Suprapubic skin (tissue), 4 donors: ENCODE measurements around the gene UGT1A7. TPM values are rescaled to one million over a fixed set of nuclear protein-coding genes. Genes with fewer than 3 reads are reported as not detected.

ENCODE experiments used
- DNase-seq, 2 donors: peaks; one replicate each; pipeline ENCODE4 v3.0.0-alpha.2; 2019; ENCODE audit warnings: low spot score in 2 of 2
- H3K27ac ChIP-seq: fragments of 200-600 bp; sonication (generic); one replicate; pipeline ENCODE4 v1.5.1; 2019
- H3K27me3 ChIP-seq: fragments of 200-600 bp; sonication (generic); one replicate; pipeline ENCODE4 v1.5.1; 2019
- H3K36me3 ChIP-seq: fragments of 200-600 bp; sonication (generic); one replicate; pipeline ENCODE4 v1.5.1; 2019
- H3K4me1 ChIP-seq: fragments of 200-600 bp; sonication (generic); one replicate; pipeline ENCODE4 v1.5.1; 2019
- H3K4me3 ChIP-seq: fragments of 200-600 bp; sonication (generic); one replicate; pipeline ENCODE4 v1.5.1; 2019; ENCODE audit warnings: mild to moderate bottlenecking
- H3K9me3 ChIP-seq: fragments of 200-600 bp; sonication (generic); one replicate; pipeline ENCODE4 v1.5.1; 2019
- EP300 ChIP-seq: sonication (generic); formaldehyde crosslinking; IDR thresholded peaks from one replicate; pipeline ENCODE4 v1.6.1; 2017; ENCODE audit warnings: antibody characterized with exemption
- POLR2A ChIP-seq, 2 donors: fragments of 450-650 bp; IDR thresholded peaks; one replicate each; pipeline ENCODE4 v1.6.1; 2017; ENCODE audit warnings: antibody characterized with exemption in 2 of 2, mild to moderate bottlenecking in 2 of 2, moderate library complexity in 2 of 2
- POLR2AphosphoS5 ChIP-seq, 3 donors: sonication (generic); formaldehyde crosslinking; IDR thresholded peaks; one replicate each; pipeline ENCODE4 v1.6.1; 2017; ENCODE audit warnings: antibody characterized with exemption in 3 of 3
- WGBS: methylation state at CpG from one replicate; pipeline ENCODE4 v1.1.5; 2018; 5-methylcytosine and 5-hydroxymethylcytosine counted together
- total RNA-seq, 4 donors: library from RNA; depleted of rRNA; stranded (reverse); fragments of >200 nt; gene quantifications; one replicate each; pipeline ENCODE4 v1.1.0, GENCODE V29; 2016
- TF ChIP-seq, protein P1 (sequence below), 2 donors: fragments of 200-600 bp in 1 of 2; fragments of 450-650 bp in 1 of 2; sonication (generic) in 1 of 2; IDR thresholded peaks; one replicate each; pipeline ENCODE4 v1.5.1; 2016 to 2019; ENCODE audit warnings: antibody characterized with exemption in 2 of 2, mild to moderate bottlenecking in 1 of 2, moderate library complexity in 1 of 2

The UGT1A7 gene
- total RNA-seq, 4 donors from 2014 or later: 1.3 to 8.0 (median 2.2) TPM

GRCh38 chr2:233764264-233764663, 82.6 kb downstream of the UGT1A7 start:
- H3K4me3 ChIP-seq: no peak overlapping the region
- no peak for DNase-seq
- no peaks in the 10 kb centered on the region for H3K27me3 ChIP-seq
- no peaks in the 10 kb centered on the region for H3K4me1 ChIP-seq
- 73% methylated on average over 7 of the region's 7 CpGs for WGBS
- H3K27ac ChIP-seq: no peak overlapping the region
- TF ChIP-seq POLR2A (IDR thresholded peaks at IDR 0.05): no peak
- TF ChIP-seq, protein P1, sequence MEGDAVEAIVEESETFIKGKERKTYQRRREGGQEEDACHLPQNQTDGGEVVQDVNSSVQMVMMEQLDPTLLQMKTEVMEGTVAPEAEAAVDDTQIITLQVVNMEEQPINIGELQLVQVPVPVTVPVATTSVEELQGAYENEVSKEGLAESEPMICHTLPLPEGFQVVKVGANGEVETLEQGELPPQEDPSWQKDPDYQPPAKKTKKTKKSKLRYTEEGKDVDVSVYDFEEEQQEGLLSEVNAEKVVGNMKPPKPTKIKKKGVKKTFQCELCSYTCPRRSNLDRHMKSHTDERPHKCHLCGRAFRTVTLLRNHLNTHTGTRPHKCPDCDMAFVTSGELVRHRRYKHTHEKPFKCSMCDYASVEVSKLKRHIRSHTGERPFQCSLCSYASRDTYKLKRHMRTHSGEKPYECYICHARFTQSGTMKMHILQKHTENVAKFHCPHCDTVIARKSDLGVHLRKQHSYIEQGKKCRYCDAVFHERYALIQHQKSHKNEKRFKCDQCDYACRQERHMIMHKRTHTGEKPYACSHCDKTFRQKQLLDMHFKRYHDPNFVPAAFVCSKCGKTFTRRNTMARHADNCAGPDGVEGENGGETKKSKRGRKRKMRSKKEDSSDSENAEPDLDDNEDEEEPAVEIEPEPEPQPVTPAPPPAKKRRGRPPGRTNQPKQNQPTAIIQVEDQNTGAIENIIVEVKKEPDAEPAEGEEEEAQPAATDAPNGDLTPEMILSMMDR (IDR thresholded peaks at IDR 0.05): no peak
- TF ChIP-seq EP300: no peak
- TF ChIP-seq POLR2AphosphoS5 (IDR thresholded peaks at IDR 0.05): no peak
- H3K9me3 ChIP-seq: no peaks in the 10 kb centered on the region
- H3K36me3 ChIP-seq: no peaks in the 10 kb centered on the region

DNA sequence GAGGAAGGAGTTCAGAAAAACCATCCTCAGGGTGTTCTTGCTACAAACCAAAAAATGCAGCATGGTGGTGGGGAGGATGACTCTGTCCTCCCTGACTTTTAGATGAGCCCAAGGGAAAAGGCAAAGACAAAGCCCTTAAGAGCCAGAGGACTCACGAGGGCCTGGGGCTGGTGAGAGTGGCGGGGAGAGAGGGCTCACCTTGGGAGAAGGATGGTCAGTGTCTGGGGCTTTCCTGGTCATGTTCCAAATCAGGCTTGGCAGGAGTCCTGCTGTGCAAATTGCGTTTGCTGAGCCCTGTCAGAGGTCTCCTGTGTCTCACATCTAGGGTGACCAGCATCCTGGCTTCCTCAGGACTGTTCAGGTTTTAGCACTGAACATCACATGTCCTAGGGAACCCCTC, 83.1 kb downstream of the UGT1A7 start:
- no peaks in the 10 kb centered on the region for H3K36me3 ChIP-seq
- no peaks in the 10 kb centered on the region for H3K9me3 ChIP-seq
- no peak overlapping the region for H3K27ac ChIP-seq
- no peaks in the 10 kb centered on the region for H3K27me3 ChIP-seq
- H3K4me1 ChIP-seq: no peaks in the 10 kb centered on the region
- no peak for DNase-seq
- H3K4me3 ChIP-seq: no peak overlapping the region
- TF ChIP-seq POLR2A (IDR thresholded peaks at IDR 0.05): no peak
- TF ChIP-seq POLR2AphosphoS5 (IDR thresholded peaks at IDR 0.05): no peak
- no peak for TF ChIP-seq EP300
- TF ChIP-seq, protein P1 (IDR thresholded peaks at IDR 0.05): no peak
- WGBS: 63% methylated on average over 3 of the region's 3 CpGs

GRCh38 chr2:233766416-233766815, 84.7 kb downstream of the UGT1A7 start:
- H3K36me3 ChIP-seq: no peaks in the 10 kb centered on the region
- no peak for DNase-seq
- no peaks in the 10 kb centered on the region for H3K4me1 ChIP-seq
- H3K27me3 ChIP-seq: no peaks in the 10 kb centered on the region
- no peak overlapping the region for H3K27ac ChIP-seq
- no peak overlapping the region for H3K4me3 ChIP-seq
- WGBS: 79% methylated on average over 4 of the region's 4 CpGs
- TF ChIP-seq POLR2A (IDR thresholded peaks at IDR 0.05): no peak
- no peak for TF ChIP-seq EP300
- TF ChIP-seq POLR2AphosphoS5 (IDR thresholded peaks at IDR 0.05): no peak
- TF ChIP-seq, protein P1 (IDR thresholded peaks at IDR 0.05): no peak
- H3K9me3 ChIP-seq: no peaks in the 10 kb centered on the region

DNA sequence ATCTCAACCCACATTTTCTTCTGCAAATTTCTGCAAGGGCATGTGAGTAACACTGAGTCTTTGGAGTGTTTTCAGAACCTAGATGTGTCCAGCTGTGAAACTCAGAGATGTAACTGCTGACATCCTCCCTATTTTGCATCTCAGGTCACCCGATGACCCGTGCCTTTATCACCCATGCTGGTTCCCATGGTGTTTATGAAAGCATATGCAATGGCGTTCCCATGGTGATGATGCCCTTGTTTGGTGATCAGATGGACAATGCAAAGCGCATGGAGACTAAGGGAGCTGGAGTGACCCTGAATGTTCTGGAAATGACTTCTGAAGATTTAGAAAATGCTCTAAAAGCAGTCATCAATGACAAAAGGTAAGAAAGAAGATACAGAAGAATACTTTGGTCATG, 86.4 kb downstream of the UGT1A7 start:
- Histone ChIP-seq H3K9me3 (no peaks in the 10 kb centered on the region), H3K27ac (no peak overlapping the region), H3K36me3 (no peaks in the 10 kb centered on the region), H3K27me3 (peaks cover 3% of the 10 kb centered on the region), H3K4me1 (no peaks in the 10 kb centered on the region), H3K4me3 (no peak overlapping the region)
- TF ChIP-seq POLR2AphosphoS5 (IDR thresholded peaks at IDR 0.05): no peak
- TF ChIP-seq POLR2A (IDR thresholded peaks at IDR 0.05): no peak
- TF ChIP-seq EP300: no peak
- TF ChIP-seq, protein P1 (IDR thresholded peaks at IDR 0.05): no peak
- DNase-seq: no peak
- WGBS: 89% methylated on average over 4 of the region's 4 CpGs

DNA sequence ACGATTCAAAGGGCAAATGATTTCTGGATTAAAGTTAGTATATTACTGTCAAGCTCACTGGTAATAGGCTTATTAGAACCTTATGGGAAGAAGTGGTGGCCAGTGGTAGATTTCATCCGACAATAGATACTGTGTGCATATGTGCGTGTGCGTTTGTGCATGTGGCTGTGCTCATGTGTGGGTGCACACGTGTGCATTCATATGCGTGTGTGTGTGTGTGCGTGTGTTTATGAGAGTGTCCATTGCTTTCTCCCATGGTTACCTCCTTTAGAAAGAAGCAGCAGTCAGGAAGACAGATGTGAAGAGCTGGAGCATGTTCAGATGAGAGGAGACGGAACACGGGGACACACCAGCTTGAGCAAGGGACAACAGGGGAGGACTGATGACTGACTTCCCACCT, 87.6 kb downstream of the UGT1A7 start:
- Histone ChIP-seq H3K27me3 (peaks cover 3% of the 10 kb centered on the region), H3K4me1 (no peaks in the 10 kb centered on the region), H3K27ac (no peak overlapping the region), H3K36me3 (no peaks in the 10 kb centered on the region), H3K4me3 (no peak overlapping the region), H3K9me3 (no peaks in the 10 kb centered on the region)
- no peak for DNase-seq
- 75% methylated on average over 9 of the region's 9 CpGs for WGBS
- TF ChIP-seq POLR2AphosphoS5 (IDR thresholded peaks at IDR 0.05) (no peak), POLR2A (IDR thresholded peaks at IDR 0.05) (no peak), EP300 (no peak)
- TF ChIP-seq, protein P1 (IDR thresholded peaks at IDR 0.05): no peak
